Dedifferentiated amniotic fluid mesenchymal stem cell (primary cell): ENCODE results near the gene OR7A5.
"Not testable (repeated sequence)": the region's sequence is repeated elsewhere in the genome, so short reads cannot be mapped to it uniquely, and the experiment has no call there.

Experiments
- DNase-seq: peaks from one replicate; pipeline ENCODE4 v3.0.0-alpha.2; 2016; ENCODE audit errors: extremely low spot score

OR7A5 gene

GRCh38 chr19:14835011-14835410 lies at the start of gene OR7A5, which contains the start of gene OR7C1:
Gene OR7A5 (minus strand): TSS chr19:14835185. CDS start chr19:14828241, 6,944 bp downstream.
Gene OR7C1 (minus strand): TSS chr19:14835185. CDS start chr19:14800136, 35,049 bp downstream.
- no peak for DNase-seq

GRCh38 chr19:14871619-14872230 lies 36.7 kb upstream of the OR7A5 start:
- DNase-seq, result no peak

DNA sequence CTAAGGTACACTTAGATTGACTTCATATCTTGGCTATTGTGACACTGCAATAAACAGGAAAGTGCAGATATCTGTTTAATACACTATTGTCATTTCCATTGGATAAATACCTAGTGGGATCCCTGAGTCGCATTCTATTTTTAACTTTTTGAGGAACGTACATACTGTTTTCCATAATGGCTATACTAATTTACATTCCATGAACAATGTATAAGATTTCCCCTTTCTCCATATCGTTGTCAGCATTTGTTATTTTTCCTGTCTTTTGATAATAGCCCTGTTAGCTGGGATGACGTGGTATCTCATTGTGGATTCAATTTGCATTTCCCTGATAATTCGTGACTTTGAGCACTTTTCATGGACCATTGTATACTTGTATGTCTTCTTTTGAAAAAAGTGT lies 33.5 kb upstream of the OR7A5 start:
- DNase-seq, result no peak

- no peak for DNase-seq
Observed at GRCh38 chr19:14848822-14849221, 13.8 kb upstream of the OR7A5 start, which contains the start of gene OR7A10. Gene OR7A10 (minus strand): TSS chr19:14848922. CDS start chr19:14841877, 7,045 bp downstream.

GRCh38 chr19:14843578-14843977 lies 8.6 kb upstream of the OR7A5 start:
- no peak for DNase-seq

GRCh38 chr19:14843169-14843568 lies 8.2 kb upstream of the OR7A5 start:
- DNase-seq, result no peak

DNA sequence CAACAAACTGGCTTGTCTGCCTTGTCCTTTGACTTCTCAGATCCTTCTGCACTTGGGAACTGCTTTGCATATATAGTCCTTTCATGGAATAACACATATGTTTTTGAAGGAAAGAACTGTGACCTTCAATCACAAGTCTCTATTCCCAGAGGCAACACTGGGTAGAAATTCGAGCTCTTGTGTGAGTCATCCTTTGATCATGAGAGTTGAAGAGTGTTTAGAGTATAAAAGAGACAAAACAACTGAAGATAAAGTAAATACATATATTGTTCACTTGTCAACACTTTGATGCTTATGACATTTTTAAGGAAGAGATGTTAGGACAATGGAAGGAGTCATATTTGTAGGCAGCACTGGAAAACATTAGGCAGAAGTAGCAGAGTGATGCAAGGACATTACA lies 5.2 kb upstream of the OR7A5 start:
- DNase-seq, result no peak

DNA sequence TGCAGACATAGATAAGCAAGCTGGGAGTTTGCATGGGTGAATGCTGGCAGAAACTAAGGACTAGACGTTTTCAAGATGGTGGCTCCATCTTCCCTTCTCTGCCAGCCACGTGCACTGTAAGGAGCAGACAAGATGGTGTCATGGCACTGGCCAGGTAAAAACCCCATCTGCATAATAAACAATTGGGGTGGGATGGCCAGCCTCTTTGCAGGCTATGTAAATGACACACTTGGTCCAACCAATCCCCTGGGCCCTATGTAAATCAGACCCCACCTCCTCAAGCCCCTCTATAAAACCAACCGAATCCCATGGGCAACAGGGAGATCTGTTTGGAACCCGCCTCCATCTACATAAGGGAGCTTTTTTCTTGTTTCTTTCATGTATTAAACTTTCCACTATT lies 2.4 kb upstream of the OR7A5 start:
- DNase-seq, result no peak

DNA sequence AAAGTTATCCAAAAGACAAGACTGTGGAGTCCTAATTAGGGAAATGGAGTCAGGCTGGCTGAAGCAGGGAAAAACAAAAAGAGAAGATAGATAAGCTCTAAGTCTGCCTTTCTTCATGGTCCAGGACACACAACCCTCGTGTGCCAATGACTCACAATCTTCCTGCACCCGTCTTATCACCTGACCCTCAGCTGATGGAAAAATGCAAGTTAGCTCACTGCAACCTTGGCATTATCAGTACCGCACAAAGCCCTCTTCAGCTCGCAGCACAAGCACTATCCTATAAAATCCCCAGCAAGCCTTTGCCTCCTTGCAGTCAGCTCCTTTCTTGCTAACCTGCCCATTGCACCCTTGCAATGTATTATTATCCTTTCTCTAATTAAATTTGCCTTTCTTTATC lies 4.3 kb downstream of the OR7A5 start:
- DNase-seq, result no peak

DNA sequence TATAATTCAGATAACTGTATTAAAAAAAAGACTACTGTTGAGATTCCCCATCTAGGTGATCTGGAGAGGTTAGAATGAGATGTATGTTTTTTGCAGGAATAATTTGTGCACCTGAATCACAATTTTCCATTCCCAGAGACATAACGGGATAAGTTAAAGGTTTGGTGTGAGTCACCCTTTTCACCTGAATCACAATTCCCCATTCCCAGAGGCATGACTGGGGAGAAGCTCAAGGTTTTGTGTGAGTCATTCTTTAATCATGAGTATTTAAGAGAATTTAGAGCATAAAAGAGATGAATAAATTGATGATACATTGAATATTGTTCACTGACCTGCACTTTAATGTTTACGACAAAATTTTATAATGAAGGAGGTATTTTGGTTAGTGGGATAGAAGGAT lies 9.0 kb downstream of the OR7A5 start:
- no peak for DNase-seq

DNA sequence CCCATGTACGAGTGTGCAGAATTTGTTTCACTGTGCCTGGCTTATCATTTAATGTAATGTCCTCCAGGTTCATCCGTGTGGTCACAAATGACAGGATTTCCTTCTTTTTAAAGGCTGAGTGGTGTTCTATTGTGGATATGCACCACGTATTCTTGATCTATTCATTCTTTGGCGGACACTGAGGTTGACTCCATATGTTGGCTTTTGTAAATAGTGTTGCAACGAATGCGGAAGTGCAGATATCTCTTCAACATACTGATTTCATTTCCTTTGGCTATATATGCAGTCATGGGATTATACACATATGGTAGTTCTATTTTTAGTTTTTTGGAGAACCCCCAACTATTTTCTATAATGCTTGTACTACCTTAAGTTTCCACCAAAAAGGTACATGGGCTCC lies 13.0 kb downstream of the OR7A5 start:
- DNase-seq, result no peak

DNA sequence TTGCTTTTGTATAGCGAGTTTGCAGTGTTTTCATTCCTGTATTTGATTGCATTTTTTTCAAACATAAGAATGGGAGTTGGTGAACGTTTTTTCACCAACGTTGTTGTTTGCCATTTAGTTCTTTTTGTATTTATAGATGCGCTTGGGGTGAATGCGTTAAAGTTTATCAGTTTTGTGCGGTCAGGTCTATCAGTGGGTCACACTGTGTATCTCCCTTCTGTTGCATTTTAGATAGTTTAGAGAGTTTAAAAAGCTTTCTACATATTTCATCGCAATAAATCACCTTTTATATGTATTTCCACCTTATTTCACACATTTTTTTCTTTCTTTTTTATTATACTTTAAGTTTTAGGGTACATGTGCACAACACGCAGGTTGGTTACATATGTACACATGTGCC lies 16.4 kb downstream of the OR7A5 start:
- no peak for DNase-seq

DNA sequence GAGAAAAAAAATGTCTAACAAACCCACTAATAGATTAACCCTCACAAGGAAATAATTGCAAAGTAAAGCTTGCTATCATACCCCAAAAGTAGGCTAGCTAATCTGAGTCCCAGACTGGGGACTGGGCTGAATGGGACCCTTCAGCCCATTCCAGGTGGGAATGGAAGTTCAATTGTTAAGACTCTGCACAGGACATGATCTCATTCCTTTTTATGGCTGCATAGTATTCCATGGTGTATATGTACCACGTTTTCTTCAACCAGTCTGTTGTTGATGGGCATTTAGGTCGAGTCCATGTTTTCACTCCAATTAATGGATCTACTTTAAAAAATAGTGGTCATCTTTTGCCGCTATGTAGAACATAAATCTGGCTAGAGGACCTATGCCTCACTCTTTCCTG lies 17.9 kb downstream of the OR7A5 start:
- no peak for DNase-seq

DNA sequence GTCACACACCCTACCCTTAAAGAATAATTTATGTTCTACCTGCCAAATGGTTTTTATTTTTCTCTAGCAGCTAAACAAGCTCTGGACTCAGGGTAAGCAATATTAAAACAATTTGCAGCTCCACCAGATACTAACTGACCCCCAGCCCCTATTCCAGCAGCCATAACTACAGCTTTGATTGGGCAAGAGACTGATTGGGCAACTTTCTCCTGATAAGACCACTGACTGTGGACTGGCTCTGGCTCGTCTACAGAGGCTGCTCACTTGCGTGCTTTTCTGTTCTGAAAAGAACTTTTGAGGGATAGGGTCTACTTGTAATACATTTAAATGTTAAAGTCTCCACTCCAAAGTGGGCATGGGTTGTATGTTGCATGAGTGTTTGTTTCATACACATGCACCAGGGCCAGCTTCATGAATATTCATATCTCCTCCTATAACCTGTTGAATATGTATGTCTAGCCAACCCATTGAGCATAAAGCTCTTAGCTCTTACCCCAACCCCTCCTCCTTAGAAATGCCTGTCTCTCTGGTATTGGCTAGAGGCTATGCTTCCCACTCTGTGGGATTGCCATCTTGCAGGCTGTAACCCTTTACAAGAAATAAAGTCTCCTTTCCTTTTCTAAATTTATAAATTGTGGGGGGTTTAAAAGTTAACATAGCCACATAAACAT lies 19.9 kb downstream of the OR7A5 start:
- DNase-seq, result no peak

GRCh38 chr19:14809272-14810057 lies 25.5 kb downstream of the OR7A5 start:
- no peak for DNase-seq

- DNase-seq, result no peak
Observed at GRCh38 chr19:14804765-14805164, 30.2 kb downstream of the OR7A5 start.

DNA sequence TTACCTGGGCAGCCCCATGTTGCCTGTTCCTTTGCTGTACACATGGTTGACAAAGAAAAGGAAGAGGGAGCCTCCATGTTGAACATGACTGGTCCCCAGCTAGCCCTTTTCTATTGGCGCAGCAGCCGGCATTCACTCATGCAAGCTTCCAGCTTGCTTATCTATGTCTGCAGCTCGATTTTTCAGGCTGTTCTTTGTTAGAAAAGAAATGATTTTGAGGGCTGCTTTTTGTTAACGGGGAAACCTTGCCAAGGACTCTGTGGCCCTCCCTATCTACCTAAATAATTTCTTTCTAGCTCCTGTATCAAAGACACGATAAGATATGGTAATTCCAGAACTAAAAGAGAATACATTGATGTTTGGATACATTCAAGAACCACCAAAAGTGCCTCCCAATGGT lies 36.2 kb downstream of the OR7A5 start:
- DNase-seq, result no peak

DNA sequence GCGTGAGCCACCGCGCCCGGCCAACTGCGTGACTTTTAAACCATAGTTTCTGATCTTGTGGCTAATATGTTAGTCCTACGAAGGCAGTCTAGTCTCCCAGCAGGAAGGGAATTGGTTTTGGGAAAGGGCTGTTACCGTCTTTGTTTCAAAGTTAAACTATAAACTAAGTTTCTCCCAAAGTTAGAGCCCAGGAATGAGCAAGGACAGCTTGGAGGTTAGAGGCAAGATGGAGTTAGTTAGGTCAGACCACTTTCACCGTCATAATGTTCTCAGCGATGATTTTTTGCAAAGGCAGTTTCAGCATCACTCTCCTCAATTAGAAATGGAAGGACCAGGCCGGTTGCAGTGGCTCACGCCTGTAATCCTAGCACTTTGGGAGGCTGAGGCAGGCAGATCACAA lies 39.0 kb downstream of the OR7A5 start:
- no peak for DNase-seq

- no peak for DNase-seq
Observed at GRCh38 chr19:14795078-14795721, 39.8 kb downstream of the OR7A5 start.

DNA sequence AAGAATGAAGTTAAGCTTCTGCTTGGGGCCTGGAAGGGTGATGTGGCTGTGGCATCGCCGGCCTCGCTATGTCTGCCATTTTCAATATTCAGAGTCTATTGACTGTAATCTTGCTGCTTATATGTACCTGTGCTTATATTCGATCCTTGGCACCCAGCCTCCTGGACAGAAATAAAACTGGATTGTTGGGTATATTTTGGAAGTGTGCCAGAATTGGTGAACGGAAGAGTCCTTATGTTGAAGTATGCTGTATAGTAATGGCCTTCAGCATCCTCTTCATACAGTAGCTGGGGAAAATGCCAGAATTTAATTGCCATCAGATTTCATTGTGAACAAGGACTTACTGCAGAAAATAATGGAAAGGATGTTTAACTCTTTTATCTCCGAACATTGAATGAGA lies 42.7 kb downstream of the OR7A5 start:
- DNase-seq, result not testable (repeated sequence)

GRCh38 chr19:14786421-14786851 lies 48.5 kb downstream of the OR7A5 start:
- no peak for DNase-seq

DNA sequence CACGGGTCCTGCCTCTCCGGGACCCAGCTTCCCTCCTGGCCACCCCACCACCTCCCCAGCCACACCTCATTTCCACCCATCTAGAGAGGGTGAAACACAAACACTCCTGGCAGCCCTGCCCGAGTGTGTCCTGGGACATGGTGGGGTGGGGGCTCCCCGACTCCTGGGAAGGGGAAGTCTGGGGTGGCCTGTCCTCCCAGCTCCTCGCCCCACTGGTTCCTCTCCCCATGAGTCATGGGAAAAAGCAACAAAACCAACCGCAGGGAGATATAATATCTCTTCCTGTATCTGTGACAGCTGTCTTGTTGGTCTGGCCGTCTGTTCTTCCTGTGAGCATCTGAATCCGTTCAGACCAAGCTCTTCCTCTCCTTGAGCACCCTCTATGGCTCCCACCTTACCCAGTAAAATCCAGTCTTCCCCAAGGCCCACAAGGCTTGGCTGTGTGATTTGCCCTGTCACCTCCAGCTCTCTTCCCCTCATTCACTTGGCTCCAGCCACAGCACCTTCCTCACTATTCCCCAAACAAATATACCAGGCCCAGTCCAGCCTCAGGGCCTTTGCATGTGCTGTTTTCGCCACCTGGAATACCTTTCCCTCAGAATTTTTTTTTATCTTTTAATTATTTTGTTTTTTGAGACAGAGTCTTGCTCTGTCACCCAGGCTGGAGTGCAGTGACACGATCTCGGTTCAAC lies 49.7 kb downstream of the OR7A5 start:
- DNase-seq, result not testable (repeated sequence)
